Stimulated activated CD4-positive, alpha-beta T cell treated with anti-CD3 and anti-CD28 coated beads, Interleukin-1b, Interleukin-23, amount 100 ng/mL, for 1 hour (primary cell): ENCODE data around the gene MPC1.
"Not testable (repeated sequence)": the region's sequence is repeated elsewhere in the genome, so short reads cannot be mapped to it uniquely, and the experiment has no call there.

ENCODE experiments used
- DNase-seq, 2 donors: peaks; one replicate each; pipeline ENCODE4 v3.0.0-alpha.2; 2020; ENCODE audit warnings: low read depth in 2 of 2

MPC1 gene

DNA sequence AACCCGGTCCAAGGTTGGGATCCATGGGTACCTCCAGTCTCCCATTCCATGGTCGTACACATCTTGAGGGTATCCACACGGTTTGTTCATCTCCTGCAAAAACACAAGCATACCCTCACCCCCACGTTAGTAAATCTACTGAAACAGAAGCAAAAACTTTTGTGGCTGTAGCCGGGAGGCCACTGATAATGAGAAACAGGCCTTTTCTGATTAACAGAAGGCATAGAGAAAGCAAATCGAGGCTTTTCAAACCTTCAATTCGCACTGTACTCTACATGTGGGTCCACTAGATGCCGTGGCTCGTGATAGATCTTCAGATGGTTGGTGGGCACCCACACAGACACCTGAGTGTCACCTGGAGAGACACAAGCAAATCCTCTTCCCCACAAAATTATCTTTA is 37.1 kb downstream of the MPC1 start:
- not testable (repeated sequence) for DNase-seq

DNA sequence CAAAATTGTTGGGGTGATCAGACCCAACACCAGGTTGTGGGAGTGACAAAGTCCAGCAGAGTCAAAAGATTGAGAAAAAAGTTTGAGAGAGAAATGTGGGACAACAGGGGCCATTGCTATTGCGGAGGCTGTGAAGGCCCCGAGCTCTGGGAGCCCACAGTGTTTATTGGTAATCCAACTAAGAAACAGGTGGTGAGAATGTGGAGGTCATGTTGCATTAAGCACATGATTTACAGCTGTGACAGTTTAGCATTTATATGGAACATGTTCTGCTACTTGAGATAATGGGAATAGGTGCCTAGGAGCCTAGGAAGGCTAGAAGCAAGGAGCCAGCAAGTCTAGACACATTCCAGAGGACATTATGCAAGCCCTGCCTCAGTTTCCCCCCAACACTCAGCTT is 37.8 kb downstream of the MPC1 start:
- not testable (repeated sequence) for DNase-seq

DNA sequence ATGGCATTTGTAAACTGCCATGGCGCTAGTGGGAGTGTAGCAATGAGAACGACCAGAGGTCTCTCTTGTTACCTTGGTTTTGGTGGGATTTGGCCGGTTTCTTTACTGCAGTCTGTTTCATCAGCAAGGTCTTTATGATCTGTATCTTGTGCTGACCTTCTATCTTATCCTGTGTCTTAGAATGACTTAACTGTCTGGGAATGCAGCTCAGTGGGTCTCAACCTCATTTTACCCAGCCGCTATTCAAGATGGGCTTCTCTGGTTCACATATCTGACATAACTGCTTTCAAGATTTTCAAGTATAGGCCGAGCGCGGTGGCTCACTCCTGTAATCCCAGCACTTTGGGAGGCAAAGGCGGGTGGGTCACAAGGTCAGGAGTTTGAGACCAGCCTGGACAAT is 38.5 kb downstream of the MPC1 start:
- no peak for DNase-seq

DNA sequence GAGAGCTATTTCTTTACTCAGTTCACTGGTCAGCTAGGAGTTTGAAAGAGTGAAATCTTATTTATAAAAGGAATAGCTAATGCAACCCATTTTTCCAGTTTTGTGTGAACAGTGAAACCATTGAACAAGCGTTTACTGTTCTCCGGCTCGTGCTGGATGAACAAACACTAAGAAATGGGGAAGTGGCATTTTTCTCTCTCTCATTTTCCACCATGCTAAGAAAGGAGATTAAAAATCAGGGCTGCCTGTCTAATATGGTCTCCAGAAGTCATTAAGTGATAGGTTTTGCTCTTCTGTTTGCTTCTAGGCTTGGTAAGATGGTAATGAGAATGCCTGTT is 39.6 kb downstream of the MPC1 start:
- DNase-seq: no peak

DNA sequence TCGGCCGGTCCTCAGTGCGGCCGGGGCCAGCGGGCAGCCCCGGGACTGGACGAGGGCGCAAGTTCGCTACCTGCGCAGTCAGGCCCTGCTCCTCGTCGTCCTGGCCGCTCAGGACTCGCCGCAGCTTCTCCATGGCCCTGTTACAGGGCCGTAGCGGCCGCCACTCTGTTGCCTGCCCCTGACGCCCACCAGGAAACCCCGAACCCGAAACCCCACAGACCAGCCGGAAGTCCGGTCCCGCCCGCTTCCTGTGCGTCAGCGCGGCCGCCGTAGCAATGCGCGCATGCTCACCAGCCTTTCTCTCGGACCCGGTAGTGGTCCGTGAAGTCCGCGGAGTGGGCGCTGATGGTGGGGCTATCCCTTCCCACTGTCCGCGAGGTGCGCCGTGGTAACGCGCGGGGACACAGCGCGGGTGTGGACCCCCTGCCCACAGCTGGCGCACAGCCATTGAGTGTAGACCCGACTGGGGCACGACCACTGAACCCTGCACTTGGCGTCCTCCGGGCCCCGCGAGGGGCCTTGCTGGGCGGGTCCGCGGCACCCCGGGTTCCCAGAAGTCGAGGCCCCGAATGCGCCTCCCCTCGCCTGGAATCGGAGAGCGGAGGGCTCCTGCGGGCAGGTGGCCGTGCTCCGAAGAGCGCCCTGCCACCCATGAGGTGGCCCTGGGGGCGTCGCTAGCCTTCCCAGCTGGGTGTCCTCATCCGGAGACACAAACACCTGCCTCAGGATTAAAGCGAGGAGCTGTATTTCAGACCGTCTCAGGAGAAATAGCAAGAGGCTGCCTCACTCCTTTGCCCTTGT is 40.2 kb downstream of the MPC1 start, which contains the start of gene SFT2D1:
Gene SFT2D1, minus strand, starts transcription at position 197 of the 801 bp plus-strand sequence. Its CDS starts 64 bp downstream, at position 133.
- DNase-seq: peak; percentile 36 to 58

DNA sequence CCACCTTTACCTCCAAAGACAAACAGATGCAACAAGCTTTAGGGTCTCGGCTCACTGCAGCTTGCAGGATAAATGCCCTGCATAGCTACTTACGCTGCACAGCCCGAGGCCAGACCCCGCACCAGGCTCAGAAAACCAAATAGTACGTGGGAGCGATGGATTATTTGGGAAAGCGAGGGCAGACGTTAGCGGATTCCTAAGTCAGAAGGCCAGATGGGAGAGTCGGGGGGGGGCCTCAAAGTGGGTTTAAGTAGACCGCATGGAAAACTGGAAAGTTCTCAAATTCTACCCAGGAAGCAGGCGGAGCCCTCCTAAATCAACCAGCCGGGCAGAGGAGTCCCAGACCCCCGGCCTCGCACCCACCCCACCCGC is 40.8 kb downstream of the MPC1 start:
- no peak for DNase-seq

DNA sequence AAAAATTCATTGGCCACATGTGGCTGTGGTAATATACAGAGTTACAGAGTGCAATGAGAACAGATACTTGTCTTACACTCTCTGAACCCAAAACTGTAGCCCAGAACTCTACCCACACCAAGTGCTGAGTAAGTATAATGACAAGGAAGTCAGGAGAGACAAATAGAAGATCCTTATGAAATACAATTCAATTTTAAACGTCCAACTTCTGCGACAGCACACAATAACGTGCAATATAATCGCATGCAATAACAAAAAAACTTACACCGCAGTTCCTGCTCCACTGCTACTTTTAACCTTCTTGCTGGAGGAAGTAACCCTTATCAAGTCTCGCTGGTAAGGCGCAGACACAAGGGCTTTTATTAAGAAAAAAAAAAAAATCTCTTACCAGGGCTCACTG is 41.3 kb downstream of the MPC1 start:
- no peak for DNase-seq

DNA sequence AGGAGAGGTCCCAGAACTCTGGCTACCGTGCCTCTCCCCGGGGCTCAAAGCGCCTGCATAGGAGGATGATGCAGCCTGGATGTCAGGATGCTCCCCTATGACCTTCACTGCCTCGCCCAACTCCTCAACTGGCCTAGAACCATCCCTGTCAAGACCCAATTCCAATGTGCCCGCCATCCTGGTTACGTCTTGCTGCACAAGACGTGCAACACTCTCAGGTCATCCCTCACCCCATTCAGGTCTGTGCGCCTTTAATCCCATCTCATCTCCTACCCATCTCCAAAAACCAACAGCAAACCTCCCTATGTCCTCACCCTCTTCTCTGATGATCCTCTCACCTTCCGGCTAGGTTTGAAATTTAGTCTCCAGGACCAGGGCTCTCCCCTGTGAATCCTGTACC is 43.9 kb downstream of the MPC1 start:
- no peak for DNase-seq

DNA sequence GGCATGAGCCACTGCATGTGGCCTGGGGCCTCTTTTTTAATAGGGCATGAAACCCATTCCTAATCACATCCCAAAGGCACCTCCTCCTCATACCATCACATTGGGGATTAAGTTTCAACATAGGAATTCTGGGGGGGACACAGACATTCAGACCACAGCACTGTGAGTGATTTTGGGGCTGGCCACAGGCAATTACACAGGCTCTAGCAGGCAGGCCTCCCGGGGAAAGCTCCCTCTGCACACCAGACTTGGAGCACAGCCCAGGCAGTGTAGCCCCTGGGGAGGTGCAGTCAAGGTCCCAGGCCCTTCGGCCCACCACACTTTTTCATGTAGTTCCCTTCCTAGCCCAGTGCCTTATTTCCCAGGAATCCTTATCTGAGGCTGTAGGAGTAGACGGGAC is 45.9 kb downstream of the MPC1 start:
- no peak for DNase-seq

DNA sequence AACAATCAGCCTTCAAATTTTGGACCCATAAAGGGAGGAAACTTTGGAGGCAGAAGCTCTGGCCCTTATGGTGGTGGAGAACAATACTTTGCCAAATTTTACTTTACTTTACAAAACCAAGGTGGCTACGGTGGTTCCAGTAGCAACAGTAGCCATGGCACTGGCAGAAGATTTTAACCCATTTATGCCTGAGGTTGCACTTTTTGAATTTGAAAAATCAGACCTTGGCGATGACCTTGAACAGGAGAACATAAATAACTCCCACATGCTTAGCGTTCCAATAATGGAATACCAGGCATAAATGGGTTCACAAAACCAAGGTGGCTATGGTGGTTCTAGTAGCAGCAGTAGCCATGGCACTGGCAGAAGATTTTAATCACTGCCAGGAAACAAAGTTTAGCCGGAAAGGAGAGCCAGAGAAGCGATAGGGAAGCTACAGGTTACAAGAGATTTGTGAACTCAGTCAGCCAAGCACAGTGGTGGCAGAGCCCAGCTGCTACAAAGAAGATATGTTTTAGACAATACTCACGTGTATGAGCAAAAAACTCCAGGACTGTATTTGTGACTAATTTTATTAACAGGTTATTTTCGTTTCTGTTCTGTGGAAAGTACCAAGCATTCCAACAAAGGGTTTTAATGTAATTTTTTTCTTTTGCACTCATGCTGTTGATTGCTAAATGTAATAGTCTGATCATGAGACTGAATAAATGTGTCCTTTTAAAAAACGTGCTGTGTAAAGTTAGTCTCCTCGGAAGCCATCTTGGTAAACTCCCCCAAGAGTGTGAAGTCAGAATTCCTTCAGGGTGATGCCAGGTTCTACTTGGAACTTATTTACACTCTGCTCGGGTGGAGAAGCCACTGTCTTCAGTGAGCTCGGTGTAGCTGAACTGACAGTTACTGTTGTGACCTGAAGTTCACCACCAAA is 47.1 kb downstream of the MPC1 start:
- DNase-seq: no peak

DNA sequence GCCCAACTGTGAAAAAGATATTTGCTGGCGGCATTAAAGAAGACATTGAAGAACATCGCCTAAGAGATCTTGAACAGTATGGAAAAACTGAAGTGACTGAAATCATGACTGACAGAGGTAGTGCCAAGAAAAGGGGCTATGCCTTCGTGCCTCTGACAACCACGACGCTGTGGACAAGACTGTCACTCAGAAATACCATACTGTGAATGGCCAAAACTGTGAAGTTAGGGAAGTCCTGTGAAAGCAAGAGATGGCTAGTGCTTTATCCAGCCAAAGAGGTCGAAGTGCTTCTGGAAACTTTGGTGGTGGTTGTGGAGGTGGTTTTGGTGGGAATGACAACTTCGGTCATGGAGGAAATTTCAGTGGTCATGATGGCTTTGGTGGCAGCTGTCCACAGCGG is 47.9 kb downstream of the MPC1 start:
- DNase-seq: no peak

DNA sequence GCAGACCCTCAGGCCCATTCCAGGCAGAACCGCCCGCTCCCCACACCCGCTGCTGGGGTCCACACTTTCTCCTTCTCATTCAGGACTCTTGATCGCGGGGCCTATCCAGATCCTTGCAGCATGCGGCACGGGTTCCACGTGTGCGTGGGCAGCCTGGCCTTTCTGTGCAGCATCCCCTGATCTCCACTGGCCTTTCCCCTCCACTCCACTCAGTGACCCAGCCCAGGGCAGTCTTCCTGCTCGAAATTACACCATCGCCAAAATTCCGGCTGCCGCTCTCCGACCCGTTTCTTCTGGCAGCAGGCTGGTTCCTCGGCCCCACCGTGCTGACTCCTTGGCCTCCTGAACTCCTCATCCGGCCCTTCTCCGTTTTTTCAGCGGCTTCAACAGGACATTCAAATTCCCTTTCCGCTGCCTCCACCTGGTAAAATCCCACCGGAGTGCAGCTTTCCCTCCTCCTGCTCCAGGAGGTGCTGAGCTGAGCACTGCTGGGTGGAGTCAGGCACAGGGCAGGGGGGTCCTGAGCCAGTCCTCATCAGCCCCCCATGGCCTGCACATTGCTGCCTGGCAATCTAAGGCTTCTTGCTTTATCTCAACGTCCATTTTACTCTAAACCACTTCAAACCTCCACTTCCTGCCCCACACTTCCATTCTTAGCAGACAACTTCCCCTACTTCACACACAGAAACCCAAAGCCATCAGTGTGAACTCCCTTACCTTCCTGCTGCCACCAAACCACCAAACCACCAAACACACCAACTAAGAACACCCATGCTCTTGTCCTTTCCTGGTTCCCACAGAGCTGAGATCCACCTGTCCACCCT is 49.4 kb downstream of the MPC1 start:
- no peak for DNase-seq

DNA sequence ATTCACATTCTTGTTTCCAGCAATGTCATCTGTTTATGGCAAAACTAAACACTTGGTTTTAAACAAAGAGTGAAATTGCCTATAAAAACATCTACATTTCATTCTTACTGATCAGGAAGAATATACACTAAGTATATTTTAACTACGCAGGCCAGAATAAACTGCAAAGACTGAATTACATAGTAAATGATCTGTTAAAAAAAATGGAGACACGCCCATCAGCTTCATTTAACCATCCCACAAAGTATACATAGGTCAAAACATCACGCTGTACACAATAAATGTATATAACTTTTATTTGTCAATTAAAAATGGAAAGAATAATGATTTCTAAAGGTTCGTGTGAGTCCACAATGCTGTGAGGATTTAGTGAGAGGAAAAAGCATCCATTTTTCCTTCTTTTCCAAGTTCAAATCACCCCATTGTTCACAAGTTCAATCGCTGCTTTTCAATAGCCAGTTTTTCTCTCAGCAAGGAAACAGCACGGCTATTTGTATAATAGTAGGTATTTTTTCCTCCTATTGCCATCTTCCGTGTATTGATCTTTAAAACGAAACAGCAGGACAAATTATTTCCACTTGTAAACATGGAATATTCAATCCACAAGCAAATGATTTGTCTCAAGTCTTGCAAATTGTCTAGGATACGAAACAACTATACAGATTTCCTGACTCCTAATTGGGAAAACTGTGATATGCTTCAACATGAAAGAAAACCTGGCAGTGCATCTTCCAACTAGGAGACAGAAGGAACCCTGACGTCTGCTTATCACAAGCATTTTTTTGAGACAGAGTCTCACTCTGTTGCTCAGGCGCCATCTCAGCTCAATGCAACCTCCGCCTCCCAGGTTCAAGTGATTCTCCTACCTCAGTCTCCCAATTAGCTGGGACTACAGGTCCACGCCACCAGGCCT is 51.0 kb downstream of the MPC1 start:
- DNase-seq: no peak

DNA sequence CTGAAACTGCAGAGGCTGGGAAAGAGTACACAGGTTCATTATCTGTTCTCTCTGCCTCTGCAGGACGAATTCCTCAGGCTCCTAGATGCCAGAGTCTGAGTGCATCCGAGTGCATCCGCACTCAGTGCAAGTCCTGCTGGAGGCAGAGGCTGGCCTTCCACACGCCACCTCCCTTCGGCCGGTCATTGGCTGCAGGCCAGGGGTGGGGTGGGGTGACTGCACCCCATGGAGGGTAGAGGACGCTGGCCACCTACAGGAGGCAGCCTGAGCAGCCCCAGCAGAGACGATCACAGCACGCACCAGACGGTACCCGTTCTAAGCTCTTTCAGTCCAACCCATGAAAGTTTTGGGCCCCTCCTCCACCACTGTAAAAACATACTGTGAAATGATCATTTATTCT is 52.1 kb downstream of the MPC1 start:
- DNase-seq: no peak

DNA sequence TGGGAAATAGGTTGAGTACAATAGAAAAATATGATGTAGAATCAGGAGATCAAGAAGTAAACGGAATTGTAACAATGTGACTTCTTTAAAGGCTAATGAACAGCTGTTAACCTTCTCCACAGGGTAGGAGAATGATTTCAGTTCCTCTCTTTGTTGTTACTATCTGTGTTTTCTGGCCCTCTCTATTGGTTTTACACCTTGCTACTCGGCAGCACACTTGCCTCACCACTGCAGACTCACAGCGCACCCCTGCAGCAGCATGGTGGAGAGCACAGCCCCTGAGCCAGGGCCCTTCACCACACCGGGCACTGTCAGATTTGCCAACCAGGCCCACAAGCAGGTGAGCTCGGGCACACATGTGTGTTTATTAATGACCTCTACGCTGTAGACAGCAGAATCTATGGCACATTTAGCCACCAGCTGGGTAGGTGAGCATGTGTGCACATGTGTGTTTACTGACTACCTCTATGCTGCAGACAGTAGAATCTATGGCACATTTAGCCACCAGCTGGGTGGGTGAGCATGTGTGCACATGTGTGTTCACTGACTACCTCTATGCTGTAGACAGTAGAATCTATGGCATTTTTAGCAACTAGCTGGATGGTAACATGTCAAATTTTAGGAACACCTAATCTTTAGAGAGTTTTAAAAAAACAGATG is 57.2 kb downstream of the MPC1 start:
- DNase-seq: no peak

DNA sequence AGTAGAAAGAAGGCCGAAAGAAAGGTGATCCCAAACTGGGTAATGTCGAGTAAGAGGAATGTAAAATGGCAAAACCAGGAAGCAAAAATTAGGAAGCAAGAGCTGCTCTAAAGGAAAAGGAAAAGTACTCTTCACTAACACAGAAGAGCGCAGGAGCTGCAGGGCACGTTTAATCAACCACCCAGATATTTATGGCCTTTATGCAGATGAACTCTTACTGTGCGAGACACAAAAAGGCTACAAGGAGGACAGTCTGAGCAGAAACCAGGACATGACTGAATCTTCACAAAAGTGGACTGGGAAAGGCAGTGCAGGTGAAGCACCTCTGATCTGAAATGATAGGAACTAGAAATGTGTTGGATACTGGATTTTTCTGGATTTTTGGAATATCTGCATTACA is 59.3 kb downstream of the MPC1 start:
- no peak for DNase-seq

DNA sequence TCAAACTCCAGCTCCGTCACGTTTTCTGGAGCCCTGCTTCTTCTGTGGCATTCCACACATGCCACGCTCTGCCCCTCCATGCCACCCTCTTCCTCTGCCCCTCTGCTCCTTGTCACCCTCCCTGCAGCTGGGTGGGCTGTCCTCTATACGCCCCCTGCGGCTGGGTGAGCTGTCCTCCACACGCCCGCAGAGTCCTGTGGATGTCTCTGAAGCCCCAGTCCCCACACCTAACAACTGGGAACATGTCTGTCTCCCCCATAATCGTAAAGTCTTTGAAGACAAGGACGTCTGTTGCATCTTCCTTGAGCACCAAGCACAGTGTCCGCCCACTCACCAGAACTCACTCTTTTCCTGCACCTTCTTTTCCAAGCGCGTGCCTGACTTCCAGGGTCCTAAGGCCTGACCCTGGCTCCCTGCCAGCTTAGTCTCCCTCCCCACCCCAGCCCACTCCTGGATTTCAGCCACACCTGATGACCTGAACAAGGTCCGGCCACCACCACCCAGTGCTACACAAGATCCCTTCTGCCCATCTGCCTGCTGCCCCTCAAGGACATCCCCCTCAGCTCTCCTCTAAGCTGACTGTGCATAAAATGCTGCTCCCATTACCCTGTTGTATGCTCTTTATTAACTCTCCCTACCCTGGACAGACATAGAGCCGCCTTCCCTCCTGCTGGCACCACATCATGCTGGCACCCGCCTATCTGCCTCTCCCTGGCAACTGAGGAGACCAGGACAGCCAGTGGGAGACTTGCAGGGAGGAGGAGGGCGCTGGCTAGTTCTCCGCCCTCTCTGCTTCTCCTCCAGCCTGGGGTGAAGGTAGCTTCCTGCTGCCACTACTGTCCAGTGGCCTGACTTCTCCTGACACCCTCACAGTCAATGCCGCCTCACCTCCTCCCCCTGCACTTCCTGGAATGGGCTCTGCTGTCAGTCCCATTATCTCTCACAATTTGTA is 63.8 kb downstream of the MPC1 start:
- no peak for DNase-seq

DNA sequence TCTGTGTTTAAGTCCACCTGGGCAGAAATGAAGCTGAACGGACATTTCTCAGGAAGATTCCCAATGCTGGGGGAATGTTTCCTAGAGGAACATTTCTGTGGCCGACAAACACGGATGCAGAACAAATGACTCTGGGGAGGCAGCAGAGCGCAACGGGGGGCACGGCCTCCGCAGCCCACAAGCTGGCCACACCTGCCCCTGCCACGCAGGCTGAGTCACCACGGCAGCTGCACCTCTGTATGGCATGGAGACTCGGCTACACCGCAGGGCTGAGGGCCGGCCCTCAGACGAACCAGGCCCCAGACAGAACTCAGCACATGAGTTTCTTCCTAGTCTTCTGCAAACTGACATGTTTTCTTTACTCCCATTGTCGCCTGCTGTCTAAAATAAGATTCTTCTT is 64.5 kb downstream of the MPC1 start:
- no peak for DNase-seq
